Breast epithelium (tissue), 4 donors: ENCODE results near the gene APOA1. TPM values are rescaled to one million over a fixed set of nuclear protein-coding genes. Genes with fewer than 3 reads are reported as not detected.

Source experiments
- DNase-seq, 2 donors: peaks; one replicate each; pipeline ENCODE4 v3.0.0-alpha.2; 2019; ENCODE audit warnings: low spot score in 2 of 2
- H3K27ac ChIP-seq, 2 donors: fragments of 200-600 bp; sonication (generic) in 1 of 2; one replicate each; pipeline ENCODE4 v1.5.1; 2016 to 2019; ENCODE audit warnings: mild to moderate bottlenecking in 1 of 2
- H3K27me3 ChIP-seq, 2 donors: fragments of 200-600 bp; sonication (generic) in 1 of 2; one replicate each; pipeline versions ENCODE4 v1.5.1 to v1.6.0; 2017 to 2019; ENCODE audit warnings: control low read depth in 1 of 2, mild to moderate bottlenecking in 1 of 2
- H3K36me3 ChIP-seq: fragments of 200-600 bp; one replicate; pipeline ENCODE4 v1.5.1; 2019
- H3K4me1 ChIP-seq, 2 donors: fragments of 200-600 bp; sonication (generic); one replicate each; pipeline ENCODE4 v1.5.1; 2016 to 2019; ENCODE audit warnings: control low read depth in 1 of 2
- H3K4me3 ChIP-seq, 3 donors: fragments of 200-600 bp; sonication (generic); 1 replicate in 2 of 3; 2 replicates in 1 of 3; pipeline ENCODE4 v1.5.1; 2016 to 2019; ENCODE audit warnings: mild to moderate bottlenecking in 3 of 3, moderate library complexity in 2 of 3
- H3K9me3 ChIP-seq, 2 donors: fragments of 200-600 bp; sonication (generic) in 1 of 2; one replicate each; pipeline ENCODE4 v1.5.1; 2016 to 2019; ENCODE audit warnings: control low read depth in 1 of 2
- CTCF ChIP-seq, 3 donors: fragments of 450-650 bp; IDR thresholded peaks; one replicate each; pipeline ENCODE4 v1.5.1; 2016 to 2017; ENCODE audit warnings: antibody characterized with exemption in 3 of 3, mild to moderate bottlenecking in 3 of 3, moderate library complexity in 3 of 3
- POLR2A ChIP-seq: fragments of 450-650 bp; IDR thresholded peaks from one replicate; pipeline ENCODE4 v1.6.1; 2016; ENCODE audit warnings: antibody characterized with exemption, mild to moderate bottlenecking, moderate library complexity
- POLR2AphosphoS5 ChIP-seq, 3 donors: sonication (generic); formaldehyde crosslinking; IDR thresholded peaks; one replicate each; pipeline ENCODE4 v1.6.1; 2017; ENCODE audit warnings: antibody characterized with exemption in 3 of 3
- intact Hi-C: fragments of 100-400 bp; cut with DNase I; formaldehyde crosslinking; loops from one replicate; pipeline ENCODE4 v1.15.1; 2023; ENCODE audit warnings: low total_unique reads
- total RNA-seq, 3 donors: library from RNA; depleted of rRNA; stranded (reverse); fragments of >200 nt; gene quantifications; one replicate each; pipeline ENCODE4 v1.1.0, GENCODE V29; 2016

Gene APOA1
- total RNA-seq, 3 donors from 2014 or later, result 0.33 to 1.5 (median 0.48) TPM

DNA sequence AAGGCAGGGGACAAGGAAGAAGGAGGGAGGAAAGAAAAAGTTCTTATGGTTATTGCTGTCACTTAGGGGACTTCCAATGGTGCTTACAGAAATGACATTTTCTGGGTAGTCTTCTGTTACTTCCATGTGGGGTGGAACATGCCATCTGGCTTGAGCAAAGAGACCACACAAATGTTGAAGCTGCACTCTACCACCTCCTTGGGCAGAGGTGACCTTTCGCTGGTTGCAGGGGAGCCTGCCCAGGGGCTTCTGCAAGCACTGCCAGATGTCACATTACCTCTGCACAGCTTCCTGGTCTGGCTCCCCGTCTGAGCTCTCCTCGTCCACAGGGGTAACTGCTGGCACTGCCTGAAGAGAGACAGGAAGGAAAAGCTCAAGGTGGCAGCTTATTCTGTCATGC is 32.6 kb upstream of the APOA1 start:
- peaks cover 8% of the 10 kb centered on the region for H3K36me3 ChIP-seq
- no peaks in the 10 kb centered on the region for H3K4me1 ChIP-seq
- no peaks in the 10 kb centered on the region for H3K27me3 ChIP-seq
- no peak for DNase-seq
- no peak overlapping the region for H3K27ac ChIP-seq
- no peak for TF ChIP-seq CTCF (IDR thresholded peaks at IDR 0.05)
- TF ChIP-seq POLR2A, result no peak
- TF ChIP-seq POLR2AphosphoS5 (IDR thresholded peaks at IDR 0.05), result no peak
- no peak overlapping the region for H3K4me3 ChIP-seq
- H3K9me3 ChIP-seq, result no peaks in the 10 kb centered on the region
- intact Hi-C loops, result loop anchor here (10.0 kb wide), 1 partner anchor 355 kb away; no protein-coding TSS in a partner anchor

- peaks cover 8% of the 10 kb centered on the region for H3K36me3 ChIP-seq
- no peaks in the 10 kb centered on the region for H3K27me3 ChIP-seq
- H3K27ac ChIP-seq, result no peak overlapping the region
- intact Hi-C loops, result loop anchor here (10.0 kb wide), 1 partner anchor 355 kb away; no protein-coding TSS in a partner anchor
- no peaks in the 10 kb centered on the region for H3K9me3 ChIP-seq
- TF ChIP-seq CTCF (IDR thresholded peaks at IDR 0.05) (no peak), POLR2A (no peak), POLR2AphosphoS5 (IDR thresholded peaks at IDR 0.05) (no peak)
- DNase-seq, result no peak
- no peak overlapping the region for H3K4me3 ChIP-seq
- no peaks in the 10 kb centered on the region for H3K4me1 ChIP-seq
These were observed 32.2 kb upstream of the APOA1 start for GRCh38 chr11:116869610-116870009.

- Histone ChIP-seq H3K9me3 (no peaks in the 10 kb centered on the region), H3K4me3 (no peak overlapping the region), H3K4me1 (no peaks in the 10 kb centered on the region), H3K36me3 (peaks cover 5% of the 10 kb centered on the region), H3K27ac (no peak overlapping the region), H3K27me3 (no peaks in the 10 kb centered on the region)
- no peak for DNase-seq
- intact Hi-C loops, result no loop called here
- TF ChIP-seq POLR2A, result no peak
- TF ChIP-seq POLR2AphosphoS5 (IDR thresholded peaks at IDR 0.05), result no peak
- TF ChIP-seq CTCF (IDR thresholded peaks at IDR 0.05), result no peak
These were observed 30.6 kb upstream of the APOA1 start for GRCh38 chr11:116868066-116868465.

DNA sequence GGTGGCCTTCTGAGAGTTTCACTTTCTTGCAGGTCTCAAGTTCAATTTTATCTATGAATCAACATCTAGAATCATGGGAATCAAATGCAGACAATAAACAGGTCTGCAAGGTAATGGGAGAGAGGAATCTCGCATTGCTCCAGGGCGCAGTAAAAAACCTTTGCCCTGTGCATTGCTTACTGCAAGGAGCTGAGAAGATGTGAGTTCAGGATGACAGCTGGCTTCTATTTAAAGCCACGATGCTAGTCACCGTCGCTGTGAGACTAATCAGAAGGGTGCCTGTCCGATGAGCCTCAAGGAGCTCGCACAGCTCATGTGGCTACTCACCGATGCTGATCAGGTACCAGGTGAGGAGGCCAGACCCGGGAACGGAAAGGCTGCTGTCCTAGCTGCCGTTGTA is 30.2 kb upstream of the APOA1 start:
- intact Hi-C loops, result no loop called here
- H3K27ac ChIP-seq, result no peak overlapping the region
- H3K36me3 ChIP-seq, result peaks cover under 1% of the 10 kb centered on the region
- no peak overlapping the region for H3K4me3 ChIP-seq
- no peak for DNase-seq
- no peaks in the 10 kb centered on the region for H3K9me3 ChIP-seq
- no peaks in the 10 kb centered on the region for H3K4me1 ChIP-seq
- H3K27me3 ChIP-seq, result no peaks in the 10 kb centered on the region
- TF ChIP-seq POLR2AphosphoS5 (IDR thresholded peaks at IDR 0.05), result no peak

DNA sequence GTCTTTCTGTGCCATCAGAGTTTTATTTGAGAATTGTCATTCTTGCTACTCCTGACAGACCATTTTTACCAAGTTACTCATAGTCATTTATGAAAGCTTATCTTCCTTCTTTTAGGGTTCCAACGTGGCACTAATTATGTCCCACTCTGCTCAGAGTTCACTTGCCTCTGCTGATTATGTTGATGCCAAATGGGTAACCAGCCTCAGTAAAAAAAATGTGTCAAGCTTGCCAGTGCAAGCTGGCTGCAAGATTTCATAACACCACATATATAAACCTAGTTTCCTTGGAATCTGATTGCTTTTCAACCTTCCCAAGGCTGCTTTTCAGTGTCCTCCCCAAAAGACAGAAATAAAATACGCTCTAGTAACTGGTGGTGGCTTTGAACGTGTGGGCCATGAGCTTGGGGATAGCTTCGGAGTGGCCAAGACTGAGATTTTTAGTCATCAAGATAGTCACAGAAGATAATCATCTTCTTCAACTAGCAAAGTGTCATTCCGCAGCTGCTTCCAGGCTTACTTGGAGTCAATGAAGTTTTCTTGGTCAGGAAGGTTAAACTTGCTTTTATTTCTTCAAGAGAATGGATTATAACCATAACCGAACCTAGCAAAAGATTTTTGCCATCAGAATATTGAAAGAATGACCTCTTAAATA is 29.5 kb upstream of the APOA1 start:
- no peaks in the 10 kb centered on the region for H3K27me3 ChIP-seq
- no peak overlapping the region for H3K4me3 ChIP-seq
- H3K36me3 ChIP-seq, result no peaks in the 10 kb centered on the region
- DNase-seq, result no peak
- intact Hi-C loops, result no loop called here
- no peak overlapping the region for H3K27ac ChIP-seq
- TF ChIP-seq CTCF (IDR thresholded peaks at IDR 0.05) (no peak), POLR2A (no peak)
- no peaks in the 10 kb centered on the region for H3K4me1 ChIP-seq
- H3K9me3 ChIP-seq, result no peaks in the 10 kb centered on the region
